ENCODE results near the gene SIRT5.

The SIRT5 gene

DNA sequence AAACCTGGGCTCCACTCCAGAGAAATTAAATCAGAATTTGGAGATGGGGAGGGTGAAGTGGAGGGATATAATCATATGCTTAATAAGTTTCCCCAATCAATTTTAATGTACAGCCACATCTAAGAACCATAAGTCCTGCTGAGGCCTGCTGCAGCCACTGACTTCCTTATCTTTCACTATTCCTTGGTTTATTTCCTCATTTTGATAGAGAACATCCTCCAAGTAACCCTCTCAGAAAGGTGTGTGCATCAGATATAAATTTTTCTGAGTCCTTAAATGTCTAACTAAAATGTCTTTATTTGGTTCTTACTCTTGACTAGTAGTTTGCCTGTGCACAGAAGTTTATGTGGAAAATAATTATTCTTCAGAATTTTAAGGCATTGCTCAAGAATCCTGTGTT lies 23.7 kb upstream of the SIRT5 start:
- DNase-seq (ENCODE audit: low read depth in 2 of 2, low spot score in 1 of 2) = no peak

GRCh38 chr6:13553646-13554045 lies 20.8 kb upstream of the SIRT5 start:
- no peak for DNase-seq (ENCODE audit: low read depth in 2 of 2, low spot score in 1 of 2)

DNA sequence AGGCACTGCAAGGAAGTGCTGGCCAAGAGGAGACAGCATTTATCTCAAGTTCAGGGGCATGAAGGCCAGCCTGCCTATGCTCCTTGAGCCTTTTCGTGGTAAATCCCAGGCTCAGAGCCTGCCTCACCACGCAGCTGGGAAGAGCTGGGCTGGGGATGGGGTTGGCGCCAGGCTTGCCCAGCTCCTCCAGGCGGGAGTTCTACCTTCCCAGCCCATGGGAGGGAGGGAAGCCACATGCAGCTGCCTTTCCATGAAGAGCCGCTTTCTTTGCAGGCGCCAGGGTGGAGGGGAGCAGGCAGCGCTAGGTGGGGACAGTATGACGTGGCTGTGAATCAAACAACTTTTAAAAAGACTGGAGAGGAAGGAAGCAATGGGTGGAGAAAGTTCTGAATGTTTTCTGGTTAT lies 19.5 kb upstream of the SIRT5 start:
- DNase-seq (ENCODE audit: low read depth in 2 of 2, low spot score in 1 of 2) = no peak

GRCh38 chr6:13557841-13558240 lies 16.6 kb upstream of the SIRT5 start:
- no peak for DNase-seq (ENCODE audit: low read depth in 2 of 2, low spot score in 1 of 2)

- no peak for DNase-seq (ENCODE audit: low read depth in 2 of 2, low spot score in 1 of 2)
Observed at GRCh38 chr6:13558718-13559117, 15.7 kb upstream of the SIRT5 start.

DNA sequence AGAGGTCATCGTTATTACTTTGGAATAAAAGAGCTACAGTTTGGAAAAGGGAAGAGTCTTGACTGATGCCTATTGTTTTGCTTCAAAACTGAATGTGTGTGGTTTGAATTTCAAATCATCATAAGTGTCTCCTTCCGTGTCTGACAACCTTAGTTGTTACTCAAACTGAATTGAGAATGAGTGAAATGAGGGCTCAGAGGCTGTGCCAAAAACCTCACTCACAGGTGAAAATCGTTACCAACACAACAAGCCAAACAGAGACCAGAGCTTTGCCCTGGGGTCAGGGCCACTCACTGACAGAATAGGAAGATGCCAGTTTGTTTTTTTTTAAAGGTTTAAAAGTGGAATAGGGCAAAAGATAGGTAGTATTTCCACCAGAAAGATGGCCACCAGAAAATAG lies 15.2 kb upstream of the SIRT5 start:
- no peak for DNase-seq (ENCODE audit: low read depth in 2 of 2, low spot score in 1 of 2)

GRCh38 chr6:13559968-13560650 lies 14.3 kb upstream of the SIRT5 start:
- DNase-seq (ENCODE audit: low read depth in 2 of 2, low spot score in 1 of 2) = no peak

DNA sequence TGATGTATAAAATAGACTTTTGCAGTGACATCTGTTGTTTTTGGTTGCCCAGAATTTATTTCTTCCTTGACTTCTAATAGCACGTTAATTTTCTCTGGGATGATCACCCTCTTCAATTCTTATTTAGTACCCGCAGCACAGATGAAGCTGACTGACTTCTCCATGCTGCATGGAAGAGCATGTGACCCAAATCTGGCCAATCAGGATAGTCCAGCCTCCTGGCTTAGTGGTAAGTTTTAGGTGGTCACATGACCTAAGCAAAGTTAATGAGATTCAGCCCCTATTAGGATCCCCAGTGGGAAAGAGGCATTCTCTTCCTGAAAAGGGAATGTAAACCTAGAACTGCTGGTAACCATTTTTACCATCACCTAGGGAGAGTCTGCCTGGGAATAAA lies 13.8 kb upstream of the SIRT5 start:
- DNase-seq (ENCODE audit: low read depth in 2 of 2, low spot score in 1 of 2) = no peak

DNA sequence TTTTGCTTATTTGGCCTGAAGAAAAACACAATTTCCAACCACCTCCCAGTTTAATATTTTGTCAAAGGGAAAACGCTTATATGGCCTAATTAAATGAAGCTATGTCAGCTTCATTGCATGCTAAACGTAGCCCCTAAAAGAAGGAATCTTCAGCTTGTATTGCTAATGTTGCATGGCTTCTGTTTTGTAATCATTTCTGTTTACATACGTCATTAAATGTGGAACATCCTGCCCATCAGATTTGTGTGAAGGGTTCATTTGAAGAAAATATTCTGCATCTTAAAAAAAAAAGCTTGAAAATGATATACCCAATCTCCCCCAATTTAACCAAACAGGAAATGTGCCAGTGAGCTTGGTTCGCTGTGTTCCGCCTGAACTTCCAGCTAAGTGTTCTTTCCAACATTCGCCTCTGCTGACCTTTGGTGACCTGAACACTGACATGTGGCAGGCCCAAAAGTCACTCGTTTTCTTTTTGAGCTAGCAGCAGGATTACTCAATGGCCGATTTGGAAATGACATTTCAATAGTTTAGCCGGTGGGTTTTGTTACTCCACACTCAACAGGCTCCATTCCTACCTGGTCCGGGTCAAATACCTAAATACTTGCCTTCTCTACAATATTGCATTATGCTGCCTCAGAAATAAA lies 12.7 kb upstream of the SIRT5 start:
- no peak for DNase-seq (ENCODE audit: low read depth in 2 of 2, low spot score in 1 of 2)

DNA sequence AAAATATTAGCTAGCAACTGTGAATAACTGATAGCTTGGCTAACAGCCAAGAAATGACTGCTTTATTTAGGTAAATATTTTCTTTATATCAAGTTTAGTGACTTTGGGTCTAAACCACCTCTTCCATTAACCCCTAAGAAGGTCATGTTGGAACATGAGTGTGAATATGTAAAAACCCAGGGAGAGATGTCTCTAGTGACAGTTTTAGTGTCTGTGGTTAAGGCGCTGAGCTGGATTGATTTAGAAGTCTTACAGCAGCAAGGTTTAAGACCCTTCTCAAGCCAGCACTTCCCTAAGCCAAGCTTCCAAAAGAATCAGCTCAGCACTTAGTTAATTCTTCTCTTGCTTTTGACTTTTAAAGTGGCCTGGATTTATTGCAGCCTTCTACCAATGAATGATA lies 11.4 kb upstream of the SIRT5 start:
- DNase-seq (ENCODE audit: low read depth in 2 of 2, low spot score in 1 of 2) = no peak

GRCh38 chr6:13565921-13566320 lies 8.5 kb upstream of the SIRT5 start:
- DNase-seq (ENCODE audit: low read depth in 2 of 2, low spot score in 1 of 2) = no peak

DNA sequence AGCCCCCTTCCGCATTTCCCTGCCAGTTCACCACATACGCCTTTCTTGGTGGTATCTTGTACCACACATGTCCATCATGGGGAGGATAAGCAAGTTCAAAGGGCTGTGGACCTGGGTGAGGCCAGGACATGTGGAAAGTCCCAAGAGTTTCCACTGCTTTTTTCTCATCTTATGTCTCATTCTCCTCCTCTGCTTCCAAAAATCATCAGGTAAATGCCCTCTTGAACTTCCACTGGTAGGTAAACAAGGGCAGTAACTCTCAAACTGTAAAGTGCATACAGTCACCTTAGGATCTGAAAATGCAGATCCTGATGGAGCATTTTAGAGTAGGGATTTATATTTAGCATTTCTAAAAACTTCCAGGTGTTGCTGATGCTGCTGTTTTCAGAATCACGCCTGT lies 7.9 kb upstream of the SIRT5 start:
- DNase-seq (ENCODE audit: low read depth in 2 of 2, low spot score in 1 of 2) = no peak

DNA sequence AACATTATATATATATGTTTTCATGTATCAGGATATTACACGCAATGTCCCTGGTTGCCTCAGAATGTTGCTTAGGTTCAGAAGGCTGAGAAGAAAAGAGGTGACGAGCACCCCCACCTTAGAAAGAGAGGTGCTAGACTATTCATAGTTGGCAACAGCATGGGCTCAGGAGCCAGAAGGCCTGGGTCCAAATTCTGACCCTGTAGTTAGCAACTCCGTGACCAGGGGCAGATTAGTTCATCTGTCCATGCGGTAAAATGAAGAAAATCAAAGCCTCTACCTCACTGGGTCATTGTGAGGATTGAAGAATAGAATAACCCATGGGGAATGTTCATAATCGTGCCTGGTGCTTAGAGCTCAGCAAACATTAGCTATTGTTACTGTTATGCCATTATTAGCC lies 5.4 kb upstream of the SIRT5 start:
- no peak for DNase-seq (ENCODE audit: low read depth in 2 of 2, low spot score in 1 of 2)

GRCh38 chr6:13572240-13572639 lies 2.2 kb upstream of the SIRT5 start:
- DNase-seq (ENCODE audit: low read depth in 2 of 2, low spot score in 1 of 2) = no peak

DNA sequence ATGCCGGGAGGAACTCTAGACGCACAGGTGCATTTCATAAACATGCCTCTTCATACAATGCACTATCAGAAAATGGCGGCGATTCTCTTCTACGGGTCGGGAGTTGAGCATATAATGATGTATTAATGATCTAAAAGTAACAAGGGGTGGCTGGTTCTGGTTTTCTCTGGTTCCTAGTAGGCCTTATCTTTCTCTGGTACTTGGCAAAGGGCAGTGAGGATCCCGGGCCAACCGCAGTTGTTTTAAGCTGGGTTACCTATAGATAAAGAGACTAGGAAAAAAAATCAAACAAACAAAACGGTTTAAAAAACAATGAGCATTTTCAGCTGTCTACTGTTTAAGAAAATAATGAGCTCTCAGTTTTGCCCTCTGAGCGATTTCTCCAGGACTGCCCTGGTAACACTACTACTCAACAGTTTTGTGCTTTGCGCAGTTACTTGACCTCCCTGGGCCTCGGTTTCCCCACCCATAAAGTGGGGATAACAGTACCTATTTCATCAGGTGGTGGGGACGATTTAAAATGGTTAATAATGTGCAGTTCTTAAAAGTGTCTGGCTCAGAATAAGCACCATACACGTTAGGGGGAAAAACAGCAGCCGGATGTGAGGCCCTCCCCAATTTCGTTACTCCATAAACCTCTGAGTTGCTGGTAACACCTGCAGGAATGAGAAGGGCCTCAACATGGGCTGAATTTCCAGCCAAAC lies 1.3 kb upstream of the SIRT5 start:
- DNase-seq (ENCODE audit: low read depth in 2 of 2, low spot score in 1 of 2) = no peak

DNA sequence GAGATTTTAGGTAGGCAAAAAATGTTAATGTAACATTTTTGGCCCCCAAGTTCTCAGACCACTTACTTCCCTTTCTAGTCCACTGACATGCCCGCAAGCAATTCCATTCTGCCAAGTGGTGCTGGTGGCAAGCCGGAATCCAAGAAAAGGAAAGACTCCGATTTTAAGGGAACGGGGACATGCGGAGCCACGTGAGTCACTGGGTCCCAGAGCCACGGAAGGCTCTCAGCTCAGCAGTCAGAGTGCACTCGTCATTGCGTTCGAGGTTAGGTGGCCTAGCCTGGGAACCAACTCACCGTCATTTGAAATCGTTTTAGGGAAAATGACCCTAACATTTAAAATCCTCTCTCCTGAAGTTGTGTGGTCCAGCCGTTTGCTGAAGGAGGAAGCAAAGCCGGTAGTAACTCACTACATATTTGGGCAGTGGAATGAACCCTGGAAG lies 711 bp upstream of the SIRT5 start:
- no peak for DNase-seq (ENCODE audit: low read depth in 2 of 2, low spot score in 1 of 2)

GRCh38 chr6:13574149-13574570 lies 241 bp upstream of the SIRT5 start:
- peak; percentile 84 to 92 for DNase-seq (ENCODE audit: low read depth in 2 of 2, low spot score in 1 of 2)

- peak in 1 of 2 donors; percentile 52 for DNase-seq (ENCODE audit: low read depth in 2 of 2, low spot score in 1 of 2)
Observed at GRCh38 chr6:13575377-13575775, 975 bp downstream of the SIRT5 start.

DNA sequence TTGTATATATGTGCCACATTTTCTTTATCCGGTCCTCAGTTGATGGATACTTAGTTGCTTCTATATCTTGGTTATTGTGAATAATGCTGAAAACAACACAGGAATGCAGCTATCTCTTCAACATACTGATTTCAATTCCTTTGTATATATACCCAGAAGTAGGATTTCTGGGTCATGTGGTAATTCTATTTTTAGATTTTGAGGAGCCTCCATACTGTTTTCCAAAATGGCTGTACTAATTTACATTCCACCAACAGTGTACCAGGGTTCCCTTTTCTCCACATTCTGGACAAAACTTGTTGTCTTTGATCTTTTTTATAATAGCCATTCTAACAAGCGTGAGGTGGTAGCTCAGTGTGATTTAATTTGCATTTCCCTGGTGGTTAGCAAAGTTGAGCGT lies 1.6 kb downstream of the SIRT5 start:
- no peak for DNase-seq (ENCODE audit: low read depth in 2 of 2, low spot score in 1 of 2)

DNA sequence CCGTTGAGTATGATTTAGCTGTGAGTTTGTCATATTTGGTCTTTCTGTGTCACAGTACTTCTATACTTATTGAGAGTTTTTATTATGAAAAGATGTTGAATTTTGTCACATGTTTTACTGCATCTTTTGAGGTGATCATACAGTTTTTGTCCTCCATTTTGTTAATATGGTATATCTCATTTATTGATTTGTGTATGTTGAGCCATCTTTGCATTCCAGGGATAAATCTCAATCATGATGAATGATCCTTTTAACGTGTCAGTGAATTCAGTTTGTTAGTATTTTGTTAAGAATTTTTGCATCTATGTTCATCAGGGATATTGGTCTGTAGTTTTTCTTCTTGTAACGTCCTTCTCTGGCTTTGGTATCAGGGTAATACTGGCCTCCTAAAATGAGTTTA lies 3.5 kb downstream of the SIRT5 start:
- DNase-seq (ENCODE audit: low read depth in 2 of 2, low spot score in 1 of 2) = no peak

GRCh38 chr6:13579911-13580310 lies 5.5 kb downstream of the SIRT5 start:
- no peak for DNase-seq (ENCODE audit: low read depth in 2 of 2, low spot score in 1 of 2)

GRCh38 chr6:13581700-13582229 lies 7.4 kb downstream of the SIRT5 start:
- DNase-seq (ENCODE audit: low read depth in 2 of 2, low spot score in 1 of 2) = no peak
